Measurements from ENCODE around the gene ANKLE1.
A peak's percentile ranks its signal among the peaks of the same experiment; 100 is the strongest.

GRCh38 chr19:17260842-17261325, 20.8 kb upstream of the ANKLE1 start:
- peak; percentile 87 for TF ChIP-seq CTCF (IDR thresholded peaks at IDR 0.05; ENCODE audit: poor library complexity)
- no peak for TF ChIP-seq EZH2 (IDR thresholded peaks at IDR 0.05; ENCODE audit: borderline replicate concordance)

All from hepatocyte (in vitro differentiated cells).